ENCODE data around the gene NBPF1.
"Not testable (repeated sequence)": the region's sequence is repeated elsewhere in the genome, so short reads cannot be mapped to it uniquely, and the experiment has no call there.

DNA sequence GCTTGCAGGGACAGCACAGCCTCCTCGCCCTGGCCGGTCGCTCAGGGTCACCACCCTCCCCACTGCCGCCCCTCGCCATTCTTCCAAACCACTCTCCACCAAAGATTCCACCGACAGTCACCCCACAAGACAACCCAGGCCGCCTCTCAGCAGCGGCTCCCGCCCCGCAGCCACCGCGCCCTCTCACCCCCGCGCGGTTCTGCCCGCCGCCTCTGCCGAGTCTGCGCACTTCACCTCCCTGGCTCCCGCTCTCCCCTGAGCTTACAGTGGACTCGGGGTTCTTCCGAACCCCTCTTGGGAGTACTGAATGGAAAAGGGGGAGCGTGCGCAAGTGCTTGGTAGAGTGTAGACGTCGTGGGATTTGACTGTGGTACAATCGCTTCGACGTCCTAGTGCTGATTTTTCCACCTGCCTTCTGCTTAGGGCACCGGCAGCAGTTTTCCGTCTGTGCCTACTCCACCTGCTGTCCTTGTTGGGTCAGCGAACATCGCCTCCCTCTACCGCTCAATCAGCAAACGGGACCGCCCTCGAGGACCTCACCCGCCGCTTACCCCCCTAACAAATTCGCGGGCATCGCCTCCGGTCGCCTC lies 79.0 kb downstream of the NBPF1 start:
- TF ChIP-seq, protein P1, sequence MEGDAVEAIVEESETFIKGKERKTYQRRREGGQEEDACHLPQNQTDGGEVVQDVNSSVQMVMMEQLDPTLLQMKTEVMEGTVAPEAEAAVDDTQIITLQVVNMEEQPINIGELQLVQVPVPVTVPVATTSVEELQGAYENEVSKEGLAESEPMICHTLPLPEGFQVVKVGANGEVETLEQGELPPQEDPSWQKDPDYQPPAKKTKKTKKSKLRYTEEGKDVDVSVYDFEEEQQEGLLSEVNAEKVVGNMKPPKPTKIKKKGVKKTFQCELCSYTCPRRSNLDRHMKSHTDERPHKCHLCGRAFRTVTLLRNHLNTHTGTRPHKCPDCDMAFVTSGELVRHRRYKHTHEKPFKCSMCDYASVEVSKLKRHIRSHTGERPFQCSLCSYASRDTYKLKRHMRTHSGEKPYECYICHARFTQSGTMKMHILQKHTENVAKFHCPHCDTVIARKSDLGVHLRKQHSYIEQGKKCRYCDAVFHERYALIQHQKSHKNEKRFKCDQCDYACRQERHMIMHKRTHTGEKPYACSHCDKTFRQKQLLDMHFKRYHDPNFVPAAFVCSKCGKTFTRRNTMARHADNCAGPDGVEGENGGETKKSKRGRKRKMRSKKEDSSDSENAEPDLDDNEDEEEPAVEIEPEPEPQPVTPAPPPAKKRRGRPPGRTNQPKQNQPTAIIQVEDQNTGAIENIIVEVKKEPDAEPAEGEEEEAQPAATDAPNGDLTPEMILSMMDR (IDR thresholded peaks at IDR 0.05; ENCODE audit: poor library complexity, severe bottlenecking) = not testable (repeated sequence)
- TF ChIP-seq POLR2AphosphoS5 (IDR thresholded peaks at IDR 0.05) = not testable (repeated sequence)

Measured in neural cell (in vitro differentiated cells).